HEK293 (cell line): Measurements from ENCODE around the gene TBX5.

Source experiments
- BCL11A ChIP-seq: fragments of 450-650 bp; formaldehyde crosslinking; IDR thresholded peaks from 2 replicates; pipeline ENCODE4 v1.5.1; 2016; ENCODE audit warnings: low read depth, missing biosample characterization, missing genetic modification characterization
- CTCF ChIP-seq: fragments of 450-650 bp; formaldehyde crosslinking; IDR thresholded peaks from 2 replicates; pipeline ENCODE4 v1.5.1; 2016; ENCODE audit warnings: missing biosample characterization, missing genetic modification characterization
- SALL2 ChIP-seq: fragments of 450-650 bp; formaldehyde crosslinking; IDR thresholded peaks from 2 replicates; pipeline ENCODE4 v1.5.0; 2017; ENCODE audit warnings: missing biosample characterization, mild to moderate bottlenecking, missing genetic modification characterization, borderline replicate concordance
- SP2 ChIP-seq: fragments of 450-650 bp; formaldehyde crosslinking; IDR thresholded peaks from 2 replicates; pipeline ENCODE4 v1.5.1; 2016; ENCODE audit warnings: missing biosample characterization, missing genetic modification characterization
- ZNF362 ChIP-seq: fragments of 450-650 bp; formaldehyde crosslinking; IDR thresholded peaks from 2 replicates; pipeline ENCODE4 v1.5.1; 2016; ENCODE audit warnings: missing biosample characterization, missing genetic modification characterization
- ZNF366 ChIP-seq: fragments of 450-650 bp; formaldehyde crosslinking; conservative IDR thresholded peaks from 2 replicates; pipeline ENCODE4 v1.5.1; 2016; ENCODE audit warnings: missing biosample characterization, missing genetic modification characterization
- ZNF513 ChIP-seq: fragments of 450-650 bp; IDR thresholded peaks from 2 replicates; pipeline ENCODE4 v1.5.1; 2018; ENCODE audit warnings: missing biosample characterization, missing genetic modification characterization
- ZNF785 ChIP-seq: fragments of 450-650 bp; formaldehyde crosslinking; IDR thresholded peaks from 2 replicates; pipeline ENCODE4 v1.5.1; 2016; ENCODE audit warnings: missing biosample characterization, missing genetic modification characterization

DNA sequence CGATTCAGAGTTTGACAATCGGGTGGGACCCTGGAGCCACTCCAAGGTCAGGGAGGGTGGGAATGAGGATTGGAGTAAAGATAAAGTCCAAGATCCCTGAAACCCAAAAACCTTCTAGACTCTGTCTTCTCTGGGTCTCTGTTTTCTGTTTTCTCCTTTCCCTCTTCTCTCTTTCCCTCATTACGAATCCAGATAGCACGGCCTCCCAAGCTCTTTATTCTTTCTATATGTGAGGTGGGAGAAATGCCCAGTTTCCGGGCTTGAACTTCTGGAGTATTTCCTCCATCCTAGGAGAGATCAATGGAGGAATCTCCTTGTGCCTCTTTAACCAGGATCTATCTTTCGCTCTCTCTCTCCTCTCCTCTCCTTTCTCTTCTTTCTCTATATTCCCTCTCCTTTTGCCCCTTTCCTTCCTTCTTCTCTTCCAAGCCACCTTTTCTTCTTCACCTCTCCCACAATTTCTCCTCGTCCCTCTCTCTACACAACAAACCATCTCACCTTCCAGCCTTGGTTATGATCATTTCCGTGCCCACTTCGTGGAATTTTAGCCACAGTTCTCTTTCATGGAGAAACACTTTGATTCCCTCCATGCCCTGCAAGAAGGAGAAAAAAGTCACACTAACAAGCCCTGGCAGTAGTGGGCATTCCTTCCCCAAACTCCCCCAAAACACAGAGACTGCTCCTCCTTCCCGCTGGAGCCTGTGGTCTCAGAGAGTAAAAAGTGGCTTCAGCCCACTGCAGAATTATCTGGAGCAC lies 4.4 kb downstream of the TBX5 start:
- TF ChIP-seq ZNF362 (tag by site-specific recombination): no peak
- TF ChIP-seq CTCF (tag by site-specific recombination): no peak
- TF ChIP-seq SP2: no peak
- no peak for TF ChIP-seq ZNF513
- TF ChIP-seq ZNF366 (tag by site-specific recombination): no peak
- no peak for TF ChIP-seq SALL2
- TF ChIP-seq BCL11A: no peak
- no peak for TF ChIP-seq ZNF785 (tag by site-specific recombination)
